OCI-LY1 (cell line): ENCODE data around the gene IZUMO1.

Experiments used
- CTCF ChIP-seq: fragments of 200-600 bp; sonication (generic), shearing (Covaris generic); IDR thresholded peaks from 2 replicates; pipeline ENCODE4 v1.5.1; 2017; ENCODE audit warnings: mild to moderate bottlenecking, antibody characterized with exemption, low read length, moderate library complexity, mixed read lengths
- EZH2 ChIP-seq: fragments of 200-600 bp; sonication (generic), shearing (Covaris generic); IDR thresholded peaks from 2 replicates; pipeline ENCODE4 v1.8.0; 2017; ENCODE audit warnings: borderline replicate concordance, mixed run types, mild to moderate bottlenecking, antibody characterized with exemption, low read length, moderate library complexity, mixed read lengths

- TF ChIP-seq CTCF (no peak), EZH2 (no peak)
These were observed 33.5 kb downstream of the IZUMO1 start for GRCh38 chr19:48713041-48713863.
